Mesodermal cell (in vitro differentiated cells): Measurements from ENCODE around the gene TTC3.
"Not testable (repeated sequence)": the region's sequence is repeated elsewhere in the genome, so short reads cannot be mapped to it uniquely, and the experiment has no call there.

Experiments
- H3K27ac ChIP-seq: 2 replicates; pipeline ENCODE4 v1.7.0; 2013; ENCODE audit warnings: mild to moderate bottlenecking, low read depth, low read length, moderate library complexity; ENCODE audit not compliant: severe bottlenecking
- H3K36me3 ChIP-seq: 2 replicates; pipeline ENCODE4 v1.7.1; 2013; ENCODE audit warnings: mild to moderate bottlenecking, low read length, moderate library complexity; ENCODE audit not compliant: control insufficient read depth, insufficient read depth
- H3K4me1 ChIP-seq: one replicate; pipeline ENCODE4 v1.7.1; 2013; ENCODE audit warnings: mild to moderate bottlenecking, low read length; ENCODE audit not compliant: insufficient read depth, control insufficient read depth, poor library complexity, severe bottlenecking
- H3K4me3 ChIP-seq: 2 replicates; pipeline ENCODE4 v1.7.0; 2013; ENCODE audit warnings: low read length, control low read depth, mild to moderate bottlenecking; ENCODE audit not compliant: insufficient read depth, poor library complexity, severe bottlenecking; ENCODE audit errors: extremely low read depth
- H3K9me3 ChIP-seq: 2 replicates; pipeline ENCODE4 v1.7.1; 2013; ENCODE audit warnings: mild to moderate bottlenecking, low read length, moderate library complexity; ENCODE audit not compliant: control insufficient read depth
- WGBS, 2 experiments: methylation state at CpG; one replicate each; pipeline ENCODE4 v1.1.5; 2013; ENCODE audit warnings: missing lambda C conversion rate in 2 of 2; ENCODE audit not compliant: insufficient coverage in 2 of 2; 5-methylcytosine and 5-hydroxymethylcytosine counted together

Gene TTC3

DNA sequence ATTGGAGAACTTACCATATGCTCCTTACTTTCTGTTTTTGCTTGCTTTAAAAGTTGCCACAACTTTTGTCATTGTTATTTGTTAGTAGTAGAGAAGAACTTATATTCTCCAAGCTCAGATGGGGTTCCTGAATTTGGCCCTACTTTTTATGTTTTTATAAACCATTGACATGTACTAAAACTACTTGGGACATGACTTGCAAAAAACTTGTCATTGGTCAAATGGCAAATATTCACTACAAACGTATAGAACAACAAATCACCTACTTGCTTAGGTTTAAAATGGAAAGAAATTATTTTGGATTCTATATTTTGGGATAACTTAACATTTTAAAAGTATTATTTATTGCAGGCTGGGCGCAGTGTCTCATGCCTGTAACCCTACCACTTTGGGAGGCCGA is 32.8 kb upstream of the TTC3 start:
- no CpG with 5 or more reads among the region's 3 CpGs for WGBS, 2 experiments
- no peaks in the 10 kb centered on the region for H3K36me3 ChIP-seq
- H3K27ac ChIP-seq = no peak overlapping the region
- H3K4me1 ChIP-seq = no peaks in the 10 kb centered on the region
- no peak overlapping the region for H3K4me3 ChIP-seq
- H3K9me3 ChIP-seq = no peaks in the 10 kb centered on the region

DNA sequence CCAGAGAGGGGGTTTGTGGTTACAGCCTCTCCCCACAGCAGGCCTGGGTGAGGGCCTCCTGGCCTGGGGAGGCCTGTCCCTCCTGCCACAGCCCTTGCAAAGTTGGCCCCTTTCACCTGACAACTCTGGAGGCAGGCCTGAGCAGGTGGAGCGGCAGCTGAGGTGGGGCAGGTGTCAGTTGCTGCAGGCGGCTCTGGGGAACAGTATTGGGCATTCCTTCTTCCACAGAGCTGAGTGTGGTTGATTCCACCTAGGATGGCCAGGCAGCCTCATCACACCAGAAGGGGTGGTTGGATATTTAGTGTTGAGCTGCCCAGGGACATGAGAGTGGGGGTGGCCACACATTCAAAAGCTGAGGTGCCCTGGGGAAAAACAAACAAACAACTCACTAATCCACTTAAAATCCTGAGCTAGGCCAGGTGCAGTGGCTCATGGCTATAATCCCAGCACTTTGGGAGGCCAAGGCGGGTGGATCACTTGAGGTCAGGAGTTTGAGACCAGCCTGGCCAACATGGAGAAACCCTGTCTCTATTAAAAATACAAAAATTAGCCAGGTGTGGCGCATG is 31.3 kb upstream of the TTC3 start:
- 69 to 90% methylated on average over 2 to 4 of the region's 4 CpGs for WGBS, 2 experiments
- Histone ChIP-seq H3K27ac (no peak overlapping the region), H3K4me1 (no peaks in the 10 kb centered on the region), H3K36me3 (no peaks in the 10 kb centered on the region), H3K4me3 (no peak overlapping the region), H3K9me3 (no peaks in the 10 kb centered on the region)

GRCh38 chr21:37043818-37044217 is 29.2 kb upstream of the TTC3 start:
- no peaks in the 10 kb centered on the region for H3K4me1 ChIP-seq
- 91 to 94% methylated on average over 6 of the region's 6 CpGs for WGBS, 2 experiments
- H3K4me3 ChIP-seq = no peak overlapping the region
- no peaks in the 10 kb centered on the region for H3K9me3 ChIP-seq
- H3K27ac ChIP-seq = no peak overlapping the region
- H3K36me3 ChIP-seq = no peaks in the 10 kb centered on the region

- Histone ChIP-seq H3K9me3 (no peaks in the 10 kb centered on the region), H3K4me1 (no peaks in the 10 kb centered on the region), H3K27ac (no peak overlapping the region), H3K36me3 (no peaks in the 10 kb centered on the region), H3K4me3 (no peak overlapping the region)
- 86 to 100% methylated on average over 2 to 3 of the region's 3 CpGs for WGBS, 2 experiments
These were observed 28.4 kb upstream of the TTC3 start for GRCh38 chr21:37044643-37045042.

GRCh38 chr21:37045149-37045548 is 27.9 kb upstream of the TTC3 start:
- no peak overlapping the region for H3K4me3 ChIP-seq
- no peaks in the 10 kb centered on the region for H3K4me1 ChIP-seq
- H3K9me3 ChIP-seq = no peaks in the 10 kb centered on the region
- WGBS, 2 experiments = 81 to 92% methylated on average over 5 to 6 of the region's 6 CpGs
- H3K27ac ChIP-seq = no peak overlapping the region
- no peaks in the 10 kb centered on the region for H3K36me3 ChIP-seq

DNA sequence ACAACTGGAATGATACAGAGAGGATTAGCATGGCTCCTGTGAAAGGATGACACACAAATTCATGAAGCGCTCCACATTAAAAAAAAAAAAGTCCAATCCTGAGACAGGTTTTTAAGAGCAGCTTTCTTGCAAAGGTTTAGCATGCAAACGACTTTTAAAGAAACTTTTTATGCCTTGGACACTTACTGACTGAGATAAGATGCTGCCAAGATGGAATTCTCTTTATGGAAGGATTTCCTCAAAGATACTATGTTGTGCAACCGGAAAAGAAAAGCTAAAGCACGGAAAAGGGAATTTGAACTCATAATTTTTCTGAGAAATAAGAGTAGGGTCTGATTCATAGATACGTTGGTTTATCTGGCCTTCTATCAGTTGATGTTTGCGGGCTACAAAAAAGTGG is 27.5 kb upstream of the TTC3 start:
- 85 to 94% methylated on average over 5 to 6 of the region's 6 CpGs for WGBS, 2 experiments
- Histone ChIP-seq H3K4me1 (no peaks in the 10 kb centered on the region), H3K9me3 (no peaks in the 10 kb centered on the region), H3K36me3 (no peaks in the 10 kb centered on the region), H3K27ac (no peak overlapping the region), H3K4me3 (no peak overlapping the region)

GRCh38 chr21:37047079-37047478 is 26.0 kb upstream of the TTC3 start:
- H3K4me1 ChIP-seq = no peaks in the 10 kb centered on the region
- H3K4me3 ChIP-seq = no peak overlapping the region
- WGBS, 2 experiments = 81% methylated on average over 4 of the region's 4 CpGs; no CpG with 5 or more reads in 1 of the 2 experiments
- H3K36me3 ChIP-seq = no peaks in the 10 kb centered on the region
- no peak overlapping the region for H3K27ac ChIP-seq
- H3K9me3 ChIP-seq = no peaks in the 10 kb centered on the region

DNA sequence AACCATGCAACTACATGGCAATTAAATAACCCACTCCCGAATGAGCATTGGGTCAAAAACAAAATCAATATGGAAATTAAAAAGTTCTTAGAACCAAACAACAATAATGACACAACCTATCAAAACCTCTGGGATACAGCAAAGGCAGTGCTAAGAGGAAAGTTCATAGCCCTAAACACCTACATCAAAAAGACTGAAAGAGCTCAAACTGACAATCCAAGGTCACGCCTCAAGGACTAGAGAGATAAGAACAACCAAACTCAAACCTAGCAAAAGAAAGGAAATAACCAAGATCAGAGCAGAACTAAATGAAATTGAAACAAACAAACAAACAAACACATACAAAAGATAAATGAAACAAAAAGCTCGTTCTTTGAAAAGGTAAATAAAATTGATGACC is 23.3 kb upstream of the TTC3 start:
- H3K4me1 ChIP-seq, H3K27ac ChIP-seq, H3K9me3 ChIP-seq, H3K4me3 ChIP-seq, H3K36me3 ChIP-seq: not testable (repeated sequence)
- WGBS, 2 experiments = 100% methylated on average over 1 of the region's 3 CpGs; no CpG with 5 or more reads in 1 of the 2 experiments

GRCh38 chr21:37055271-37055855 is 17.7 kb upstream of the TTC3 start:
- Histone ChIP-seq H3K27ac (no peak overlapping the region), H3K9me3 (no peaks in the 10 kb centered on the region), H3K4me3 (no peak overlapping the region), H3K36me3 (no peaks in the 10 kb centered on the region), H3K4me1 (peaks cover 4% of the 10 kb centered on the region)
- WGBS, 2 experiments = 79 to 80% methylated on average over 1 of the region's 2 CpGs

GRCh38 chr21:37057614-37058013 is 15.4 kb upstream of the TTC3 start:
- 88 to 93% methylated on average over 6 of the region's 7 CpGs for WGBS, 2 experiments
- H3K9me3 ChIP-seq = no peaks in the 10 kb centered on the region
- no peak overlapping the region for H3K4me3 ChIP-seq
- no peak overlapping the region for H3K27ac ChIP-seq
- no peaks in the 10 kb centered on the region for H3K36me3 ChIP-seq
- H3K4me1 ChIP-seq = peaks cover 20% of the 10 kb centered on the region

GRCh38 chr21:37058261-37058660 is 14.8 kb upstream of the TTC3 start:
- 83 to 100% methylated on average over 1 to 2 of the region's 2 CpGs for WGBS, 2 experiments
- no peak overlapping the region for H3K4me3 ChIP-seq
- no peak overlapping the region for H3K27ac ChIP-seq
- H3K9me3 ChIP-seq = no peaks in the 10 kb centered on the region
- H3K4me1 ChIP-seq = peaks cover 20% of the 10 kb centered on the region
- no peaks in the 10 kb centered on the region for H3K36me3 ChIP-seq
